Posterior cingulate gyrus (tissue), 11 donors: ENCODE data around the gene PDZD11.
"Not testable (repeated sequence)": the region's sequence is repeated elsewhere in the genome, so short reads cannot be mapped to it uniquely, and the experiment has no call there.

Experiments used
- DNase-seq, 10 donors: peaks; one replicate each; pipeline versions ENCODE4 v3.0.0 to v3.0.0-alpha.2; 2020 to 2021; ENCODE audit warnings: mixed read lengths in 3 of 10
- intact Hi-C: fragments of 100-400 bp; cut with DNase I; formaldehyde crosslinking; loops from one replicate; pipeline ENCODE4 v1.15.1; 2023

PDZD11 gene

GRCh38 chrX:70257423-70258288, 32.1 kb downstream of the PDZD11 start:
- intact Hi-C loops: no loop called here
- DNase-seq: no peak

GRCh38 chrX:70255452-70255851, 34.3 kb downstream of the PDZD11 start:
- intact Hi-C loops: no loop called here
- DNase-seq: no peak

DNA sequence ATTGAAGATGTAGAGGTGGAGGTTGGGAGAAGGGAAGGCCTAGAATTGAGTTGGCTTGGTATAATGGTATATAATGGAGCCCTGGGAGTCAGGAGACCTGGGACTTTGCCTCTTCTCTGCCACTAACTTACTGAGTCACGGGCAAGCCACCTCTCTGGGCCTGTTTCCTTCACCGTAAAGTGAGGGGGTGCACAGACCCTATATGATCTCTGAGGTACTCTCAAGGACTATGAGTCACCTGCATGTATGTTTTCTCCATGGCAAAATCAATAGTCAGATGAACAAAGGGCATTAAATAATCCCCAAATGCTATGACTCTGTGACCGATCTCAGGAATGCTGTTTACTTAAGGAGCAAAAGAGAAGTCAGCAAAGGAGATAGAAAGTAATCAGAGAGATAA, 34.8 kb downstream of the PDZD11 start:
- no peak for DNase-seq
- intact Hi-C loops: no loop called here

GRCh38 chrX:70254063-70254400, 35.7 kb downstream of the PDZD11 start:
- intact Hi-C loops: no loop called here
- no peak for DNase-seq

GRCh38 chrX:70253377-70254062, 36.2 kb downstream of the PDZD11 start:
- DNase-seq: no peak
- intact Hi-C loops: no loop called here

- intact Hi-C loops: no loop called here
- DNase-seq: no peak
Measured at GRCh38 chrX:70252491-70252890, 37.2 kb downstream of the PDZD11 start.

GRCh38 chrX:70247252-70247651, 42.5 kb downstream of the PDZD11 start:
- no peak for DNase-seq
- intact Hi-C loops: no loop called here

DNA sequence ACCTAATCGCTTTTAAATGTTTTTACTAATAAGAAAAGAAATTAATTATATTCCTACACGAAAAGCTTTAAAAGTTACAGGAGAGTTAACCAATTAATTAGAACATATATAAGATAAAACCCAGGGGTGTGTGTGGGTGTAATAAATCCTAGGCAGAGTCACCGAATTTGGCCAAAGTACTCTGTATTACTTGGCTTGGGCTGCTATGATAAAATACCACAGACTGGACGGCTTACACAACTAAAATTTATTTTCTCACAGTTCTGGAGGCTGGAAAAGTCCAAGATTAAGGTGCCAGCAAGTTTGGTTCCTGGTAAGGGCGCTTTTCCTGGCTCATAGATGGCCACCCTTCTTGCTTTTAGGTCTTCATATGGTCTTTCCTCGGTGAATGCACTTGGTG, 44.8 kb downstream of the PDZD11 start:
- DNase-seq: no peak
- intact Hi-C loops: no loop called here

DNA sequence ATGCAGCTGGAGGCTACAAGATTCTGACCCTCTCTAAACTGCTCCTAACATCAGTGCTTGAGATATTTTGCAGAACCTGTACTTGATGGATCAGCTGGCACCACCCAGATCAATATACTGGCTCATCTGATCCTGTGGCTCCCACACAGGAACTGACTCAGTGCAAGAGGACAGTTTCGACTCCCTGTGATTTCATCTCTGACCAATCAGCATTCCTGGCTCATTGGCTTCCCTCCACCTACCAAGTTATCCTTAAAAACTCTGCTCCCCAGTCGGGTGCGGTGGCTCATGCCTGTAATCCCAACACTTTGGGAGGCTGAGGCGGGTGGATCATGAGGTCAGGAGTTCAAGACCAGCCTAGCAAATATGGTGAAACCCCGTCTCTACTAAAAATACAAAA, 46.1 kb downstream of the PDZD11 start:
- intact Hi-C loops, DNase-seq: not testable (repeated sequence)

- DNase-seq: no peak
- intact Hi-C loops: no loop called here
Measured at GRCh38 chrX:70241501-70241900, 48.2 kb downstream of the PDZD11 start.

- no peak for DNase-seq
- intact Hi-C loops: no loop called here
Measured at GRCh38 chrX:70240751-70241150, 49.0 kb downstream of the PDZD11 start.
